Globus pallidus (tissue), 1 donor: ENCODE data around the gene AFF1.
"Not testable (repeated sequence)": the region's sequence is repeated elsewhere in the genome, so short reads cannot be mapped to it uniquely, and the experiment has no call there.

Source experiments
- DNase-seq: peaks from one replicate; pipeline ENCODE4 v3.0.0-alpha.2; 2015; ENCODE audit warnings: low spot score

AFF1 gene

DNA sequence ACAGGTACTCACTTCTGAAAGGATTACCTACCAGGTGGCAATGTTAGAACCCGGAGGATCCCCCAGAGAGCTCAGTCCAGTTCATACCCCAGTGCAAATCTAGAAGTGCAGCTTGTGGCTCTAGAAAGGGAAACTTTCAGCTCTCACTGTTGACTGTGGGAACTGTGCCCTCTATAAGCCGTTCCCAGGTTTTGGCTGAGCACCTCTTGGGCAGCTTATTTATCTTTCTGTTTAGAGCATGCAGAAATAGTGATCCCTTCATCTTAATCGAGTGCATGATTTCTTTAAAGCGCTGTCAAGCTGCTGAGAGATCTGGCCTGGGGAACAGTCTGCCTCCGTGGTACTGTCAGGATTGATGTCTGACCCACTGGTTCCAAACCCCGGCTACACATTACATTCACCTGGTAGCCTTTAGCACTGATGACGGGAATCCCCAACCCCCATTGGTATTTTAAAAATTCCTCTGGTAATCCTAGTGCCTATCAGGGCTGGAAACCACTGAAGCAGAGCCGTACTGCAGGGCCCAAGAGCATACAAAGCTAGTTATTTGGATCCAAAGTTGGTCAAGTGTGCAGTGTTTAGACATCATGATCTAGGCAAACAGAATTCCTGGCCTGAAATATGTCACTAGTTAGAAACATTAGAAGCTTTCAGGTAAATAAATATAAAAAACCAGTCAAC, 182.4 kb downstream of the AFF1 start:
- no peak for DNase-seq

DNA sequence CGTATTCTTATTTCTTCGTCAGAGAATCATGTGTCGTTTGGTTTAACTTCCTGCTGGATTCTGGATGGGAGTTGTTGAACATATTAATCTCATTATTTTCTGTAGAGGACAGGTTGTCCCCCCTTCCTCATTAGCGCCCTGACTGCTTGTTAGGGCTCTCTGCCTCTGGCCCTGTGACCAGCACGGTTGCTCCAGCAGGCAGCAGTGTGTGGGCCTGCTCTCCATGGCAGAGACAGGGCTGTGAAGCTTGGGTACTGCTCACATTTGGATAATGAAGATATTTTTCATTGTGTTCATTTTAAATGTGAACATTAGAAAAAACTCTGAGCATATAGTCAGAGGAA, 182.9 kb downstream of the AFF1 start:
- DNase-seq, result no peak

DNA sequence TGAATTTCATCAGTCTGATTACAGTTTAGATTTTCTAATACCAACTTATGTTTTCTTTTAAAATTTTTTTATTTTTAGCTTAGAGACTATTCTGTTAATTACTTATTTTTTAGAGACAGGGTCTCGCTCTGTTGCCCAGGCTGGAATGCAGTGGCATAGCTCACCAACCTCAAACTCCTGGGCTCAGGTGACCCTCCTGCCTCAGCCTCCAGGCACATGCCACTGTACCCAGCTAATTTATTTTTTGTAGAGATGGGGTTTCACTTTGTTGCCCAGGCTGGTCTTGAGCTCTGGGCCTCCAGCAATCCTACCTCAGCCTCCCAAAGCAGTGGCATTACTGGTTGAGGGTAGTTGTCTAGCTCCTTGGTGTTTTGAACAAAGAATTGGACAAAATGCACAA, 183.6 kb downstream of the AFF1 start:
- DNase-seq, result no peak

DNA sequence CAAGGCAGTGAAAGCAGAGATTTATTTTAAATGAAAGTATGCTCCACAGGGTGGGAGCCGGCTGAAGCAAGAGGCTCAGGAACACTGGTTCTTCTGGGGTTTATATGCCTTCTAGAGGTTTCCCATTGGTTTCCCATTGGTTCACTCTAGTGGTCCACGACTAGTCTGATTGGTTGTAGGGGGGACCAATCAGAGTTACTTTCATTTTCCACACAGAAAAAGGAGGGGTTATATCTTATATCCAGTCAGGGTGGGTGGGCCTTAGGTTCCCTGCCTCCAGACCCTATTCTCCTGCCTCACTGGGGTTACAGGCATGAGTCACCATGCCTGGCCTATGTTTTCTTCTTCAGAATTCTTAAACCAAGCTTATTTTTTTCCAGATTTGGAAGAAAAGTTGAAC, 184.0 kb downstream of the AFF1 start:
- no peak for DNase-seq

DNA sequence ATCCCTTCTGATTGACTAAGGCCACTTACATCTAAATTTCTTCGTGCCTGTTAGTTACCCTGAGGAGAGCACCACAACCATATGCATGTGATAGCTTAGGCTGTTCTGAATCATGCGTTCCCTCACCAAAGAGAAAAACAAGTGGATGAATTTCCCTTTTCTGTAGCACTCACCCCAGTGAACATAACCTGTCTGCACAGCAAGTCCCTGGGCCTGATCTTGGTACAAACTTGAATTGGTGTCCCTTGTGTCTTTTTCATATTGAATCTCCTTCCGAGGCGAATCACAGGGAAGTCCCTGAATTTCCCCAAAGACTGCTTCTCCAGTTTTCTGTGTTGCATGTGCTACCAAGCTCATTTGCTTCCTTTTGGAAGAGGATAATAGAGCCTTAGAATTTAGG, 185.2 kb downstream of the AFF1 start:
- no peak for DNase-seq

DNA sequence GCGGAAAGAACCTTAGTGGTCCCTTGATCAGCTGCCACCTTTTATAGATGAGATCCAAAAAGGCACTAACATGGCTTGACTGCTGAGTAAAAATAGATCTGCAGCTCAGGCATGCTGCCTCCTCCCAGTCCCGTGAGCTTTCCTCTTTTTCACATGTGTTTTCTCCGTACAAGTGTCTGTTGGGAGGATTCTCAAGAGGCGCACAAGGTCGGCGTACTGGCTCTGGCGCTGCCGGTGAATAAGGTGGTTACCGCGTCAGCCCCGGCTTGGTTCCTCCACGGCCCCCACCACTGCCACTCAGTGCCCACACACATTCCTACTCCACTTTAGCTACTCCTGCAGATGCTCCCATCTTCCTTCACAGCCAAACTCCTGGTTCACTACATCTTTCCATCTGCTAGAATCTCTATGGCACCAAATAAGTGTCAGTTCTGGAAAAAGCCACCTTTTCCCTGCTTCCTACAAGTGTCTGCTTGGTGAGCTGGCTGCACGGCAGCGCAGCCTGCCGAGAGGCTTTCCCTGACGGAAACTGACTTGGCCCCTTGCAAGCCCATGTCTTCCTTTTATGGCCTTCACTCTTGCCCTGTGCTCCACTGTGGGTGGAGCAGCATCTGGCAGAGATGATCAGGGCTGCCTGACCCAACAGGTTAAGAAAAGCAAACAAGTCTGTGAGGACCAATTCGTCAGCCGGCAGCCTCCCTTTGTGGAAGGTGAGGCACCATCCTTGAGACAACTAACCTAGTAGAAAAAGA, 185.8 kb downstream of the AFF1 start:
- no peak for DNase-seq

DNA sequence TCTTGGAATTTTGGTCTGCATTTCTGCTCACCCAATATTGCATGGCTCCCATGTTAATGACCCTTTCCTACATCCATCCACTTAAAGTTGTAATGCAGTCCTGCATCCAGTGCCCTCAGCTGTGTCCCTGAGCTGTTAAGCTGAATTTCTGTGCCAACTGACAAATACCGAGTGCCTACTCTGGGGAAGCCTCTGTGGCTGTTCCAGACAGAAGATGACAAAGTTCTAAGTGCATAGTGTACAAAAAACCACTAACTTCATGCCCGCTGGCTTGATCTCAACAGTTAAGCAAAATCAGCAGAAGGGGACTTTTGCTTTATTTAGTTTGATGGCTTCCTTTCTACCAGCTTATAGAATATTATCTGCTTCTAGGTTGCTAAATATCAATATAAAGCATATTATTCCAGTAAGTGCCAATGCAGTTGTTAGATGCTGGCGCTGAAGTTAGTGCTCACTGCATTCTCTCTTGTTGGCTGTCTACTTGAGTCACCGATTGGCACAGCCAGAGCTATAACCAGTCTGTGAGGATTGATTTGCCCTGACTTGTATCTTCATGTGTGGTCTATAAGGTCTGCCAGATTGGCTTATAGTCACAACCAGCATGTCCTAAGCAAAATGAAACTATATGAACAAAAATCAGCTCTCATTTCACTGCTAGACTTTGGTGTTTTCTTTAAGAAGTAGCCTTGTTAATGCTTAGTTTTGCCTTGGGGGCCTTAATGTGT, 186.7 kb downstream of the AFF1 start:
- DNase-seq, result no peak

DNA sequence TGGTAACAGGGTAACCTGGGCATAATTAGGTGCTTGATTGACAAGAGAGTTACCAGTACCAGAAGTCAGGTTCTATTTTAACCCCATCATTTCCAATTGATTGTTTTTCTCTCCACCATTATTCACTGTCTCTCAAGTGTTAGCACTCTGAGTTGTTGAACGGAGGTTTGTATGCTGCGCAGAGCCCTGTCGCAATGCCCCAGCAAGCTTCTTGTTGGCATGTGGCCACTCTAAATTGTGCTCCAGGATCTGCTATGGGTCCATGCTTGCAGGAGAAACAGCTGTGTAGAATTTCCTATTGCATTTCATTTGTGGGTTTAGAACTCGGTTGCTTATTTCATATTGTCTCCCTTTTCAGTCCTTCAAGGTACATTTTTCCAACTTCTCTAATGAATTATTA, 187.4 kb downstream of the AFF1 start:
- DNase-seq, result no peak

DNA sequence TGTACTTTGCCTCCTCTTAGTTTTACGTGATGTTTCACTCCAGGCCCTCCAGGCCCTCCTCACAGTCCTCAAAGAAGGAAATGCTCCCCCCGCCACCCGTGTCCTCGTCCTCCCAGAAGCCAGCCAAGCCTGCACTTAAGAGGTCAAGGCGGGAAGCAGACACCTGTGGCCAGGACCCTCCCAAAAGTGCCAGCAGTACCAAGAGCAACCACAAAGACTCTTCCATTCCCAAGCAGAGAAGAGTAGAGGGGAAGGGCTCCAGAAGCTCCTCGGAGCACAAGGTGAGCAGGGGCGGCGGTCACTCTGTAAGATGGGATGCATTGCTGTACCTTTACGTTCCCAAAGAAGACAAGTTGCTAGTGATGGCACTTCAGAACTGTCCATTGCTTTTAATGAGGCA, 191.2 kb downstream of the AFF1 start:
- DNase-seq, result no peak

DNA sequence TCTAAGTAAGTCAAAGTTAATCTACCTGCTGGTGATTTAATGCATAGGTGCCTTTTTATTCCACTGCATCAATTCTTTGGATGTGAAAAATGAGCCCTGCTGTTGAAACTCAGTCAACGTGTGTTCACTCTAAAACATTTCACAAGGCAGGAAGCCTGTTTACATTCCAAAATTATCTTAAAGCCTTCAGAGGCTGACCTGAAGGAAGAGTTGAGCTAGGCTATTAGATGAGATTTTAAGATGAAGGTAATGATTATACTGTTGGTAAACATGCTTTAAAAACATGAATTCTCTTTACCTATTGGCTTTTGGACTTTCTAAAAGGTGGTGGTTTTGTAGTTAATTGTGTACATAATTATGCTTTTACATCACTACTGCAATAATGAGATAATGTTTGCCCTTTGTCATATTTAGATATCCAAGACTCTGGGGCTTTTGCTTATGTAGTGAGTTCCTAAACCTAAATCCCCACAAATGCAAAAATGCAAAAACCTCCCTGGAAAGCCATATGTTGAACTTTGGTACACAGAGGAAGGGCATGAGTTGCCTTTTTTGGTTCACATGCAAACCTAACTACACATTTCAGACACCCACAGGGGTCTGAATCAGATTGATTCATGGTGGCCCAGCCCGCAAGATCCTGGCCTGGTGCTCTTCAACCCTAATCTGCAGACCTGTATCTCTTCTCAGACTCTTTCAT, 193.3 kb downstream of the AFF1 start:
- DNase-seq, result no peak

DNA sequence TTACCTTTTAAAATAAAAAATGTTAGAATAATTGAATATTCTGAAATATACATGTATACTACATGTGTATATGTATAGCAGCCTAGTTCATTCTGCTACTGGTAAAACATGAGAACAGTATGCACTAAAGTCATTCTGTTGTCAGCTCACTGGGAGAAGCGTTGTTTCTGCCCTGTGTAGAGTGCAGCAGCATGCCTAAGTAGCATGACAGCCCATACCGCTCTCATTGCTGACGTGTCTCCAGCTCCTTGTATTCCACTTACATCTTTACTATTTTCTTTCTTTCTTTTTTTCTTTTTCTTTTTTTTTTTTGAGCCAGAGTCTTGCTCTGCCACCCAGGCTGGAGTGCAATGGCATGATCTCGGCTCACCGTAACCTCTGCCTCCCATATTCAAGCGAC, 194.9 kb downstream of the AFF1 start:
- no peak for DNase-seq

DNA sequence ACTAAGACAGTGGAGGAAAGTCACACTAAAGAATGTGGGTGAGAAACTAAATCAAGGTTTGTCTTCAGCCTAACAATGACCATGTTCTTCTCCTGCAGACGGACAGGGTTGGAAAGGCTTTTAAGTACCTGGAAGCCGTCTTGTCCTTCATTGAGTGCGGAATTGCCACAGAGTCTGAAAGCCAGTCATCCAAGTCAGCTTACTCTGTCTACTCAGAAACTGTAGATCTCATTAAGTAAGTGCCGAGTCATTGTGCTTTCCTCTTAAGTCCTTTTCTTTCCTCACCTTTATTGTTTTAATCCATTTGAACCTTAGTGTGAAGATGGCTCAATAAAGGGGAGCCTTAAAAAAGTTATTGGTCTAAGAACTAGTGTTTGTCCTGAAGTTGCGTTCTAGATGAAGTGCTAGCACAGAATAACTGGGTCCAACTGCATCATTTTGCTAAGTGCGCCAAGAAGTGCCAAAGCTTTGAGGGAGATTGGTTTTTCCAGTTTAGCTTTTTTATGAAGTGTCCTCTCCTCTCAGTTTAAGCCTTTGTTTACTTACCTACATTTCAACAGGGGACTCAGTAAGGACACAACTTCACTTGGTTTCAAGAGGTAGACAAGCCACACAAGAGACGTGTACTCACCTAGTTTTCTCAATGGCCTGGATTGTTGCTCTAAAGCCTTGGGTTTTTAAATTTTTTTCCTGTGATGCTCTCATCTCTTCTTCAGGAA, 196.3 kb downstream of the AFF1 start:
- no peak for DNase-seq

DNA sequence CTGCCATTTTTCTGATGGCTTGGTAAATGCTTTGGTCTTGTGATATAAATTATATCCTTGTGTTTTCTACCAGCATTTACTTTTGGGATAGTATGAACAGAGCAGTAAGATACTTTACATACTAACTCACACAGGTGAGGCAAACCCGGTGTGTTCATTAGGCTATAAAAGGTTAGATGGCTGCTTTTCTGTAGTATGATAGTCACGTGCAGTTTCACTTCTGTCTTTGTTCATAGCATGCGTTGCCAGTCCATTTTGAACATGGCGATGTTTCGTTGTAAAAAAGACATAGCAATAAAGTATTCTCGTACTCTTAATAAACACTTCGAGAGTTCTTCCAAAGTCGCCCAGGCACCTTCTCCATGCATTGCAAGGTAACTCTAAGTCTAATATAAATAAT, 197.2 kb downstream of the AFF1 start:
- DNase-seq, result no peak

DNA sequence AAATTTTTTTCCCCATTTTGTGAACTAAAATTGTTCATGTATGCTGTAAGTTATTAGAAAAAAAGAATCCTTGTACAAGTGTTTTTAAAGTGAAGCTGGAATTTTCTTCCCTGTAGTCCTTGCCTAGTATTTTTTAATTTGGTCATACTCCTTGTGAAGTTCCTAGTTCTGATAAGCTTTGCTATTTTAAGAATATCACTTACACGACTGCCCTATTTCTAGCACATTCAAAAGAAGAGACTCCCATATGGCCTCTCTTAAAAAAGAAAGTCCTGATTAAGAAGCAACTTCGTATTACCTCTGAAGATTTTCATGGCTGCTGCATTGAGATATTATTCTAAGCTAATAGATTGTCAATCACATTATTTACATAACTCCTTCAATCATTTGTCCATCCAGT, 198.4 kb downstream of the AFF1 start:
- DNase-seq, result no peak

DNA sequence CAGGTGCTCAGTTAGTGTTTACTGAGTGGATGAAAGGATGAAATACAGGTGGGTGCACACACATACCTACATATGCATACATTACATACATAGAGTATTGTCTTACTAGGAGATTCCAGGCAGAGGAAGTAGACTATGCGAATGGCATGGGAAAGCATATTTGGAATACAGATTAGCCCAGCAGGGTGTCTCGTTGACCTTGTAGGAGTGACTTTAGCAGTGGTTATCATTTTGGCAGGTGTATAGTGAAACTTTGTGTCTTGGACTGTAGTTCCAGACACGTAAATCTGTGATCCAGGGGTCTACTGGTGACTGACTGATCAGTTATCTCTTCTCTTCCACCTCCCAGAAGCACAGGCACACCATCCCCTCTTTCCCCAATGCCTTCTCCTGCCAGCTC, 199.3 kb downstream of the AFF1 start:
- no peak for DNase-seq

DNA sequence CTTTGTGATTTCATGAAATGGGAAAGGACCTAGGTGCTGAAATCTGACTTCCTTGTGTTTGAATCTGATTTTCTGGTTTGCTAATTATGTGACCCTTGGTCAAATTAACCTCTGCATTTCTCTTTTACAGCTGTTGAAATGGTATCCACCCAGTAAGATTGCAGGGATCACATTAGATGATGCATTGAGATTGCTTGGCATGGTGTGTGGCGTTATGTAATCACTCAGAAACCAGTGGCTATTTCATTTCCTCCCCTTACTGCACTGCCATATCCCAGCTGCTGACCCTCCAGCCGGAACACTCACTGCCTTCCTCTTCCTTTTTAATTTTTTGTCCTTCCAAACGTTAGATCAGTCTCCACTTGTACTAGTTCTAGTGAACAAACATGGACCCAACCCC, 206.6 kb downstream of the AFF1 start:
- no peak for DNase-seq

DNA sequence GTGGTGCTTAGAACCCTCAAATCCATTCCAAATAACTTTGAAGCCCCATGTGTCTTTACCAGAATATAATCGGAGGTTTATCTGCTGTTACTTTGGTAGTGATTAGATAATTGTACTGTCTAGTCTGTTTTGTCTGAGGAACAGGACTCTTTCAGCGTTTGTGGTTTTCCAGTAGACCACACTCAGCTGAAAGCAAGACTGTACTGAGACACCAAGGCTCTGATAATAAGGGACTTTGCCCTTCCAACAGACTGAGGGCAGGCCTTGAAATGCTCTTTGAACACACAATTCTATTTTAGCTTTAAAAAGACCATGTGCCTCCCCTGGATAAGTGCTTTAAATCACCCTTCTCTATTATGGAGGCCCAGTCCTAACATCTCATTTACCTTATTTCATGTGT, 209.5 kb downstream of the AFF1 start:
- no peak for DNase-seq

DNA sequence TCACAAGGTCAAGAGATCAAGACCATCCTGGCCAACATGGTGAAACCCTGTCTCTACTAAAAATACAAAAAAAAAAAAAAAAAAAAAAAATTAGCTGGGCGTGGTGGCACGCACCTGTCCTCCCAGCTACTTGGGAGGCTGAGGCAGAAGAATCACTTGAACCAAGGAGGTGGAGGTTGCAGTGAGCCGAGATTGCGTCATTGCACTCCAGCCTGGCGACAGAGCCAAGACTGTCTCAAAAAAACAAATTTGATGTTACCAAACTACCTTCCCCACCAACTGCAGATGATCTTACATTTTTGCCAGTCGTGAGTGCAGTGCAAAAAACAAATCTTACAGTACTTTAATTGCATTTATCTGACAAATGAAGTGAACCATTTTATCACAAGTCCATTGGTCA, 211.1 kb downstream of the AFF1 start:
- not testable (repeated sequence) for DNase-seq

DNA sequence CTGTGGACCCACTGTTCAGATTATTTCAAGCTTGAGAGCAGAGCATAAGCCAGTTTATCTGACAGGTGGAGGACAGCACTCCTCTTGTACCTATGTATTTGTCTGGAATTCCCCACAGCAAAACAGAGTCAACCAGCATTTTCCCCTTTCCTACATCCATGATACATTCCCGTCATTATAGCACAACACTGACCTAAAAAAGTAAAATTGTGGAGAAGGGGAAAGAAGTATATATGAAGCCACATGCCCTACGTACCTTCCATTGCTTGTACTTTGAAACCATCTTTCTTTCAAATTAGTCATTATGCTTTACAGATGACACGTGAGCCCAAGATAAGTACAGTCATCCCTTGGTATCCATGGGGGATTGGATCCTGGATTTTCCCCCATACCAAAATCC, 212.3 kb downstream of the AFF1 start:
- no peak for DNase-seq

DNA sequence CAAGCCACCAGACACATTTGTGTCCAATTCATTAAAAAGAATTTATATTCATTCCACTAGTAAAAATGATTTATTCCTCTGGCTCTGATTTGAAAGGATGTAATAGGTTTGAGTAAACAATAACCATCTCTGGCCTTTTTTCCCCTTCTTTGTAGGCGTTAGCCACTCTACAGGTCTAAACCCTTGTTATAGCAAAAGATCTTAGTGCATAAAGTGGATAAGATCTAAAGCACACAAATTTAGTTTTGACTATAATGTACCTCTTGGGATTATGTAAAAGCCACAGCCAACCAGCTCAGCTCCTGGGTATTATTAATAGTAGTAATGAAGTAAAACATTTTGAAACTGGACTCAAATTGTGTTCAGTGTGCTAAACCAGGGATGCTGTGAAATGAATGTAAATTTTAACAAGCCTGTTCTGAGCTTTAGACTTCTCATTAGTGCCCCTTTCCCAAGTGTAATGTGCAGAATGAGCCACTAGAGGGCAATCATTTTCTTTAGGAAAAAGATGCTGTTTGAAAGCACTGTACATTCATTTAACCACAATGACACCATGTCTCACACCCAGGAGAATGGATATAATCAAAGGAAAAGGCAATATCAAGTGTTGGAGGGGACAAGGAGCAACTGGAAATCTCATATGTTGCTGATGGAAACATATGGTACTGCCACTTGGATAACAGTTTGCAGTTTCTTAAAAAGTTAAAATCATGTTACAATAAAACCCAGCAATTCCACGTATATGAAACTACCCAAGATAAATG, 215.9 kb downstream of the AFF1 start:
- peak; percentile 79 for DNase-seq

DNA sequence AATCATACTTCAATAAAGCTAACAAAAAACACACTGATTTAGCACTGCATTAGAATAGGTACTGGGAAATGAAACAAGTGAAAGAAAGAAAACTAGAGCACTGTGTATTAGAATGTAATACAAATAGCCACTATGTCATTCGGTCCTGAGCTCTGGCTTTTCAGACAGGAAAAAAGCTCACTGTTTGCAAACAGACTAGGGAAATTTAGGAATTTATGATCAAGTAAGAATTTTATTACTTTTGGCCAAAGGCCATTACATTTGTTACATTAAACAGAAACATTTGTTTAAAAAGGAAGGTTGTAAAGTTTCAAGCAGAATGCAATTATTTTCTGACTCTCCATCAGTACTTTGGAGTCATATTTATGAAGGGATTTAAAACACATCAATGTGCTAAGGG, 216.9 kb downstream of the AFF1 start:
- no peak for DNase-seq
